Measurements from ENCODE around the gene PHF20.
A peak's percentile ranks its signal among the peaks of the same experiment; 100 is the strongest.
"Not testable (repeated sequence)": the region's sequence is repeated elsewhere in the genome, so short reads cannot be mapped to it uniquely, and the experiment has no call there.

Gene PHF20

GRCh38 chr20:35774391-35774790 is 2.6 kb downstream of the PHF20 start:
- TF ChIP-seq CTCF (IDR thresholded peaks at IDR 0.05; ENCODE audit: low read depth, low read length): no peak
- no peak overlapping the region for H3K4me3 ChIP-seq (ENCODE audit: low read depth, low read length)
- H3K27me3 ChIP-seq (ENCODE audit: insufficient read depth, low read depth, severe bottlenecking): no peaks in the 10 kb centered on the region
- no peak overlapping the region for H3K27ac ChIP-seq
- H3K36me3 ChIP-seq: peaks cover 31% of the 10 kb centered on the region
- DNase-seq: no peak
- peaks cover 8% of the 10 kb centered on the region for H3K9me3 ChIP-seq (ENCODE audit: severe bottlenecking)

- peaks cover 1% of the 10 kb centered on the region for H3K9me3 ChIP-seq (ENCODE audit: severe bottlenecking)
- peaks cover 43% of the 10 kb centered on the region for H3K36me3 ChIP-seq
- no peaks in the 10 kb centered on the region for H3K27me3 ChIP-seq (ENCODE audit: insufficient read depth, low read depth, severe bottlenecking)
- DNase-seq: peak; percentile 38
- TF ChIP-seq CTCF (IDR thresholded peaks at IDR 0.05; ENCODE audit: low read depth, low read length): no peak
- H3K4me3 ChIP-seq (ENCODE audit: low read depth, low read length): no peak overlapping the region
- peak overlapping the region; percentile 43 for H3K27ac ChIP-seq
These were observed 4.8 kb downstream of the PHF20 start for GRCh38 chr20:35776513-35777101.

- H3K27me3 ChIP-seq (ENCODE audit: insufficient read depth, low read depth, severe bottlenecking): not testable (repeated sequence)
These were observed 12.0 kb downstream of the PHF20 start for GRCh38 chr20:35783811-35784210.

GRCh38 chr20:35785541-35785940 is 13.7 kb downstream of the PHF20 start:
- not testable (repeated sequence) for H3K9me3 ChIP-seq (ENCODE audit: severe bottlenecking); H3K4me3 ChIP-seq (ENCODE audit: low read depth, low read length); H3K27ac ChIP-seq; DNase-seq; H3K27me3 ChIP-seq (ENCODE audit: insufficient read depth, low read depth, severe bottlenecking)
- H3K36me3 ChIP-seq: peaks cover 30% of the 10 kb centered on the region

More at GRCh38 chr20:35783811-35784210, 12.0 kb downstream of the PHF20 start:
- not testable (repeated sequence) for H3K27ac ChIP-seq; DNase-seq; H3K9me3 ChIP-seq (ENCODE audit: severe bottlenecking); H3K4me3 ChIP-seq (ENCODE audit: low read depth, low read length)
- H3K36me3 ChIP-seq: peaks cover 39% of the 10 kb centered on the region

GRCh38 chr20:35788796-35789195 is 17.0 kb downstream of the PHF20 start:
- Histone ChIP-seq H3K27ac (no peak overlapping the region), H3K4me3 (ENCODE audit: low read depth, low read length) (no peak overlapping the region), H3K9me3 (ENCODE audit: severe bottlenecking) (no peaks in the 10 kb centered on the region), H3K36me3 (peaks cover 15% of the 10 kb centered on the region), H3K27me3 (ENCODE audit: insufficient read depth, low read depth, severe bottlenecking) (no peaks in the 10 kb centered on the region)
- no peak for TF ChIP-seq CTCF (IDR thresholded peaks at IDR 0.05; ENCODE audit: low read depth, low read length)
- DNase-seq: no peak

GRCh38 chr20:35791097-35791496 is 19.3 kb downstream of the PHF20 start:
- Histone ChIP-seq H3K36me3 (peaks cover 11% of the 10 kb centered on the region), H3K9me3 (ENCODE audit: severe bottlenecking) (no peaks in the 10 kb centered on the region), H3K27me3 (ENCODE audit: insufficient read depth, low read depth, severe bottlenecking) (no peaks in the 10 kb centered on the region), H3K4me3 (ENCODE audit: low read depth, low read length) (no peak overlapping the region), H3K27ac (no peak overlapping the region)
- no peak for TF ChIP-seq CTCF (IDR thresholded peaks at IDR 0.05; ENCODE audit: low read depth, low read length)
- DNase-seq: no peak

GRCh38 chr20:35791821-35792220 is 20.0 kb downstream of the PHF20 start:
- Histone ChIP-seq H3K36me3 (peaks cover 8% of the 10 kb centered on the region), H3K4me3 (ENCODE audit: low read depth, low read length) (no peak overlapping the region), H3K27ac (no peak overlapping the region), H3K9me3 (ENCODE audit: severe bottlenecking) (no peaks in the 10 kb centered on the region), H3K27me3 (ENCODE audit: insufficient read depth, low read depth, severe bottlenecking) (no peaks in the 10 kb centered on the region)
- no peak for TF ChIP-seq CTCF (IDR thresholded peaks at IDR 0.05; ENCODE audit: low read depth, low read length)
- no peak for DNase-seq
